Thyroid gland (tissue), 4 donors: Measurements from ENCODE around the gene OVOL3. TPM values are rescaled to one million over a fixed set of nuclear protein-coding genes. Genes with fewer than 3 reads are reported as not detected.
A peak's percentile ranks its signal among the peaks of the same experiment; 100 is the strongest.
"Not testable (repeated sequence)": the region's sequence is repeated elsewhere in the genome, so short reads cannot be mapped to it uniquely, and the experiment has no call there.

Source experiments
- DNase-seq, 2 donors: peaks; one replicate each; pipeline ENCODE4 v3.0.0-alpha.2; 2019
- H3K27ac ChIP-seq, 3 donors: fragments of 200-600 bp; sonication (generic); 1 replicate in 2 of 3; 2 replicates in 1 of 3; pipeline ENCODE4 v1.5.1; 2016 to 2019; ENCODE audit warnings: mild to moderate bottlenecking in 1 of 3, moderate library complexity in 1 of 3
- H3K27me3 ChIP-seq: fragments of 200-600 bp; sonication (generic); one replicate; pipeline ENCODE4 v1.5.1; 2019
- H3K36me3 ChIP-seq, 2 donors: fragments of 200-600 bp; sonication (generic); one replicate each; pipeline ENCODE4 v1.5.1; 2016 to 2019
- H3K4me1 ChIP-seq, 2 donors: fragments of 200-600 bp; sonication (generic); one replicate each; pipeline ENCODE4 v1.5.1; 2017 to 2019
- H3K4me3 ChIP-seq, 3 donors: fragments of 200-600 bp; sonication (generic); replicated peaks in 1 of 3; 1 replicate in 2 of 3; 2 replicates in 1 of 3; pipeline ENCODE4 v1.5.1; 2016; ENCODE audit warnings: mild to moderate bottlenecking in 1 of 3
- H3K9me3 ChIP-seq: fragments of 200-600 bp; sonication (generic); one replicate; pipeline ENCODE4 v1.5.1; 2017
- POLR2A ChIP-seq, 2 donors: fragments of 450-650 bp; IDR thresholded peaks; one replicate each; pipeline ENCODE4 v1.6.1; 2017; ENCODE audit warnings: antibody characterized with exemption in 2 of 2, mild to moderate bottlenecking in 2 of 2, moderate library complexity in 1 of 2
- WGBS, 2 donors: methylation state at CpG; one replicate each; pipeline ENCODE4 v1.1.5; 2017; 5-methylcytosine and 5-hydroxymethylcytosine counted together
- intact Hi-C: fragments of 100-400 bp; cut with DNase I; formaldehyde crosslinking; loops from one replicate; pipeline ENCODE4 v1.15.1; 2023
- total RNA-seq, 4 donors: library from RNA; depleted of rRNA; stranded (reverse); fragments of >200 nt; gene quantifications; one replicate each; pipeline ENCODE4 v1.2.3, GENCODE V29; 2016
- TF ChIP-seq, protein P1 (sequence below), 6 experiments: fragments of 200-600 bp in 3 of 6; fragments of 450-650 bp in 3 of 6; sonication (generic) in 3 of 6; IDR thresholded peaks; one replicate each; pipeline ENCODE4 v1.5.1; 2016 to 2019; ENCODE audit warnings: antibody characterized with exemption in 6 of 6, mild to moderate bottlenecking in 2 of 6, inconsistent platforms in 1 of 6, moderate library complexity in 1 of 6

Gene OVOL3
- total RNA-seq, 4 donors from 2014 or later: not detected

GRCh38 chr19:36120092-36120983 is 9.4 kb downstream of the OVOL3 start:
- Histone ChIP-seq H3K4me1 (peaks cover 7 to 8% of the 10 kb centered on the region in 2 donors), H3K4me3 (no peak overlapping the region), H3K36me3 (peaks cover 1 to 20% of the 10 kb centered on the region in 2 donors), H3K27ac (no peak overlapping the region), H3K9me3 (no peaks in the 10 kb centered on the region), H3K27me3 (no peaks in the 10 kb centered on the region)
- 91% methylated on average over 25 to 26 of the region's 26 CpGs for WGBS, 2 donors
- TF ChIP-seq, protein P1, sequence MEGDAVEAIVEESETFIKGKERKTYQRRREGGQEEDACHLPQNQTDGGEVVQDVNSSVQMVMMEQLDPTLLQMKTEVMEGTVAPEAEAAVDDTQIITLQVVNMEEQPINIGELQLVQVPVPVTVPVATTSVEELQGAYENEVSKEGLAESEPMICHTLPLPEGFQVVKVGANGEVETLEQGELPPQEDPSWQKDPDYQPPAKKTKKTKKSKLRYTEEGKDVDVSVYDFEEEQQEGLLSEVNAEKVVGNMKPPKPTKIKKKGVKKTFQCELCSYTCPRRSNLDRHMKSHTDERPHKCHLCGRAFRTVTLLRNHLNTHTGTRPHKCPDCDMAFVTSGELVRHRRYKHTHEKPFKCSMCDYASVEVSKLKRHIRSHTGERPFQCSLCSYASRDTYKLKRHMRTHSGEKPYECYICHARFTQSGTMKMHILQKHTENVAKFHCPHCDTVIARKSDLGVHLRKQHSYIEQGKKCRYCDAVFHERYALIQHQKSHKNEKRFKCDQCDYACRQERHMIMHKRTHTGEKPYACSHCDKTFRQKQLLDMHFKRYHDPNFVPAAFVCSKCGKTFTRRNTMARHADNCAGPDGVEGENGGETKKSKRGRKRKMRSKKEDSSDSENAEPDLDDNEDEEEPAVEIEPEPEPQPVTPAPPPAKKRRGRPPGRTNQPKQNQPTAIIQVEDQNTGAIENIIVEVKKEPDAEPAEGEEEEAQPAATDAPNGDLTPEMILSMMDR (IDR thresholded peaks at IDR 0.05): no peak
- TF ChIP-seq POLR2A (IDR thresholded peaks at IDR 0.05): no peak
- DNase-seq: no peak
- intact Hi-C loops: no loop called here

DNA sequence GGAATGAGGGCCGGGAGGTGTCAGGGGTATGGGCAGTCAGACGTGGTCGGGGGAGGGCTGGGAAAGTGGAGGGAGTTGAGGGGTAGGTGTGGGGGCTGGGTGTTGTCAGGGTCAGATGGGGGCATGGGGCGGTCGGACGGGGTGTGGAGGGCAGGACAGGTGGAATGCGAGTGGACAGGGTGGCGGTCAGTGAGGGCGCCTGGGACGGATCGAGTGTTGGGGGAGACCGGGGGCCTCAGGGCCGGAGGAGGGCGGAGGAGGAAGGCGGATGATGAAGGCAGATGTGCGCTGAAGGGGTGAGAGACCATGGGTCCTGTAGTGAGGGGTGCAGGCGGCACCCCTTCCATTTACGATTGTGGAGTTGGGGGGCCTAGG is 10.0 kb downstream of the OVOL3 start:
- H3K27me3 ChIP-seq: no peaks in the 10 kb centered on the region
- no peak for DNase-seq
- no peaks in the 10 kb centered on the region for H3K9me3 ChIP-seq
- intact Hi-C loops: no loop called here
- peaks cover 6 to 26% of the 10 kb centered on the region in 2 donors for H3K36me3 ChIP-seq
- H3K4me1 ChIP-seq: peaks cover 5 to 6% of the 10 kb centered on the region in 2 donors
- WGBS, 2 donors: 91 to 93% methylated on average over 18 of the region's 18 CpGs
- no peak overlapping the region for H3K27ac ChIP-seq
- no peak for TF ChIP-seq POLR2A (IDR thresholded peaks at IDR 0.05)
- TF ChIP-seq, protein P1 (IDR thresholded peaks at IDR 0.05): no peak
- no peak overlapping the region for H3K4me3 ChIP-seq

GRCh38 chr19:36121486-36122124 is 10.7 kb downstream of the OVOL3 start:
- Histone ChIP-seq H3K4me1 (no peaks in the 10 kb centered on the region), H3K27ac (no peak overlapping the region), H3K36me3 (peaks cover 6 to 27% of the 10 kb centered on the region in 2 donors), H3K27me3 (no peaks in the 10 kb centered on the region), H3K9me3 (no peaks in the 10 kb centered on the region), H3K4me3 (no peak overlapping the region)
- intact Hi-C loops: no loop called here
- WGBS, 2 donors: 84 to 89% methylated on average over 39 to 45 of the region's 49 CpGs
- TF ChIP-seq POLR2A (IDR thresholded peaks at IDR 0.05): no peak
- TF ChIP-seq, protein P1 (IDR thresholded peaks at IDR 0.05): no peak
- DNase-seq: no peak

DNA sequence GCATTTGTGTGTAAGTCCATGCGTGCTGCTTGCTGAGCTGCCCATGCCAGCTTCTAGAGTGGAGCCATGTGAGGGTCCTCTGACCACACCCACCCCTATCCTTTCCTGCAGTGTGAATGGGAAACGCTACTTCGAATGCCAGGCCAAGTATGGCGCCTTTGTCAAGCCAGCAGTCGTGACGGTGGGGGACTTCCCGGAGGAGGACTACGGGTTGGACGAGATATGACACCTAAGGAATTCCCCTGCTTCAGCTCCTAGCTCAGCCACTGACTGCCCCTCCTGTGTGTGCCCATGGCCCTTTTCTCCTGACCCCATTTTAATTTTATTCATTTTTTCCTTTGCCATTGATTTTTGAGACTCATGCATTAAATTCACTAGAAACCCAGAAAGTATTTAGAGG is 14.6 kb downstream of the OVOL3 start:
- Histone ChIP-seq H3K4me3 (no peak overlapping the region), H3K27me3 (no peaks in the 10 kb centered on the region), H3K27ac (no peak overlapping the region), H3K36me3 (peaks cover 6 to 23% of the 10 kb centered on the region in 2 donors), H3K9me3 (no peaks in the 10 kb centered on the region), H3K4me1 (peaks cover 0 to 15% of the 10 kb centered on the region in 2 donors)
- TF ChIP-seq, protein P1 (IDR thresholded peaks at IDR 0.05): no peak
- TF ChIP-seq POLR2A (IDR thresholded peaks at IDR 0.05): no peak
- WGBS, 2 donors: 85 to 88% methylated on average over 9 of the region's 9 CpGs
- DNase-seq: no peak
- intact Hi-C loops: no loop called here

GRCh38 chr19:36128392-36128736 is 17.4 kb downstream of the OVOL3 start:
- no peak for TF ChIP-seq POLR2A (IDR thresholded peaks at IDR 0.05)
- TF ChIP-seq, protein P1 (IDR thresholded peaks at IDR 0.05): no peak
- no peak for DNase-seq
- Histone ChIP-seq H3K9me3 (no peaks in the 10 kb centered on the region), H3K36me3 (peaks cover 6 to 20% of the 10 kb centered on the region in 2 donors), H3K27me3 (no peaks in the 10 kb centered on the region), H3K4me1 (peaks cover 0 to 29% of the 10 kb centered on the region in 2 donors), H3K4me3 (peak overlapping the region in 2 of 3 donors; percentile 5 to 39), H3K27ac (peak overlapping the region; percentile 71 to 81 (median 71))
- intact Hi-C loops: no loop called here
- 15 to 16% methylated on average over 10 of the region's 10 CpGs for WGBS, 2 donors

DNA sequence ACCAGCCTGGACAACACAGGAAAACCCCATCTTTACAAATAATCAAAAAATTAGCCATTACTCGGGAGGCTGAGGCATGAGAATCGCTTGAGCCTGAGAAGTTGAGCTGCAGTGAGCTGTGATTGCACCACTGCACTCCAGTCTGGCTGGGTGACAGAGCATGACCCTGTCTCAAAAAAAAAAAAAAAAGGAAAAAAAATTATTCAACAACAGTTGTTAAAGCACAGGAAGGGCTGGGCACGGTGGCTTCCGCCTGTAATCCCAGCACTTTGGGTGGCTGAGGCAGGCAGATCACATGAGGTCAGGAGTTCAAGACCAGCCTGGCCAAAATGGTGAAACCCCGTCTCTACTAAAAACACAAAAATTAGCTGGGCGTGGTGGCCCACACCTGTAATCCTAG is 20.3 kb downstream of the OVOL3 start:
- H3K27ac ChIP-seq, H3K4me3 ChIP-seq, intact Hi-C loops, H3K36me3 ChIP-seq, H3K27me3 ChIP-seq, H3K9me3 ChIP-seq: not testable (repeated sequence)
- 34 to 52% methylated on average over 6 of the region's 6 CpGs for WGBS, 2 donors
- peaks cover 0 to 29% of the 10 kb centered on the region in 2 donors for H3K4me1 ChIP-seq
- DNase-seq: peak; percentile 35 to 54

DNA sequence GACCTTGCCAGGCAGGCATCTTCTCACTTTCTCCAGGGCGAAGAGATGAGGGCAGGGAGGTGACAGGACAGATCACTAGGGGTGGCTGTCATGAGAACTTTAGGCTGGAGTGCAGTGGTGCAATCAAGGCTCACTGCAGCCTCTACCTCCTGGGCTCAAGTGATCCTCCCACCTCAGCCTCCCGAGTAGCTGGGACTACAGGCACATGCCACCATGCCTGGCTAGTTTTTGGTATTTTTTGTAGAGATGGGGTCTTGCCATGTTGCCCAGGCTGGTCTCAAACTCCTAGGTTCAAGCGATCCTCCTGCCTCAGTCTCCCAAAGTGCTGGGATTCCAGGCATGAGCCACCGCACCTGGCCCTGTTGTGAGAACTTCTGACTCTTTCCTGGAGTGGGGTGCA is 23.9 kb downstream of the OVOL3 start:
- H3K9me3 ChIP-seq, intact Hi-C loops, H3K36me3 ChIP-seq, DNase-seq, H3K27ac ChIP-seq, H3K27me3 ChIP-seq, H3K4me3 ChIP-seq: not testable (repeated sequence)
- H3K4me1 ChIP-seq: peaks cover 5 to 33% of the 10 kb centered on the region in 2 donors
- WGBS, 2 donors: 96 to 97% methylated on average over 4 of the region's 4 CpGs
